HG02852 (cell line): Measurements from ENCODE around the gene ITGAV.

Experiments
- ATAC-seq: cut with Tn5 transposase; IDR thresholded peaks from one replicate; pipeline ENCODE4 v1.9.1; 2021; ENCODE audit warnings: mild to moderate bottlenecking, moderate library complexity; ENCODE audit not compliant: unreplicated experiment

Gene ITGAV

GRCh38 chr2:186716004-186716403, 126.1 kb downstream of the ITGAV start:
- ATAC-seq = no peak

DNA sequence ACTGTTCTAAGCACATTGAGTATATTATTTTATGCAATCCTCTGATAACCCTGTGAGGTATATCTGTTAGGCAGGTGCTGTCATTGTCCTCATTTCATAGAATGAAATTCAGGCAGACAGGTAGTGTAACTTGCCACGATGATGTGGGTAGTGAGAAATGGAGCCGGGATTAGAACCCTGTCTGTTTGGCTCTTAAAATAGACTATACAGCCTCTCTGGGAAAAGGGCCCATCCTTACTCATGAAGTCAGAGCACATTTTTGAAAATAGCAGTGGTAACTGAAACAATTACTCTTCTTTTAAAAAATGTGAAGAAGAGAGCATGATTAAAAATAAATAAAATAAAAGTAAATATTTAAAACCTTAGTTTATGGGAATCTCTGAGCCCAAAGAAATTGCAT, 127.0 kb downstream of the ITGAV start:
- ATAC-seq = no peak

DNA sequence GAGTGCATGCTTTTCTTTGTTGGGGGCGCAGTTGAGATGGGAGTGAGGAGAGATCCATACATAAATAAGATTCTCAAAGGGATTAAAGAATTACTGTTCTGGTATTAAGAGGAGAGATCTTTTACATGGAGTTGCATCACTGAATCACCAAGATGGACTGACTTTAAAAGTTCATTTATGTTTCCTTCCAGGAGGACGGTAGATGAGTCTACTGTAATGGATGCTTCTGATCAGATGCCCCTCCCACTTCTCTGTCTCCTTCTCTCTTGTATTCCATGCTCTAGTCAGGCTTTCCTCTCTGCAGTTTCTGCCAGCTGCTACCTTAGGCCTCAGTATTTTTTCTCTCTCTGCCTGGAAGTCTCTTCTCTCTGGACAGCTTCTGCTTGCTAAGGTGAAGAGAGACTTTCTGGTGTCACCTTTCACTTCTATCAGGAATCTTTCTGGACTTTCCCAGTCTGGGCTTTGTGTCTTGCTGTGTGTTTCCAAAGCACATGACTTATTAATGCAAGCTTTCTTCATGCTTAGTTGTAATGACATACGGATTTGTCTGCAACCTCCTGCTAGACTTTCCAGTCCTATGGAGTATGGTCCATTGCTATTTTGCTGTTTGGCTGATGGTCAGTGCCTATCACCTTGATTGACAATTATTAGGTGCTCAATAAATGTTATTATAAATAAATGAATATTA, 127.6 kb downstream of the ITGAV start:
- no peak for ATAC-seq

DNA sequence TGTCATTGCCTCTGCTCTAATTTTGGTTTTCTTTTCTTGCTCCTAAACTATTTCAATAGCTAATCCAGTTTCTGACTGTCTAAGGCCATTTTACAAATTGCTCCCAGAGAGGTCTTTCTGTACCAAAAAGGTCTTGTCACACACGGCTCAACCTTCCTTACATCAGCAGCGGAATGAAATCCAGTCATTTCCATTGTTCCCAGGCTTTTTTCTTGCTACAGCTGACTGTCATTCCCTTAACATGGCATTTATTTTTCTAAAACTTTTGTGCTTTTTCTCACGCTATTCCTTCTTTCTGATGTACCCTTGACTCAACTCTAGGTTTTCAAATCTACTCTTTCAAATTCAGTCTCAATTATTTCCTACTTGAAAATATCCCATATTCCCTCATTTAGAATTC, 128.3 kb downstream of the ITGAV start:
- no peak for ATAC-seq

- ATAC-seq = no peak
Measured at GRCh38 chr2:186718903-186719302, 129.0 kb downstream of the ITGAV start.

GRCh38 chr2:186721956-186722355, 132.1 kb downstream of the ITGAV start:
- no peak for ATAC-seq

DNA sequence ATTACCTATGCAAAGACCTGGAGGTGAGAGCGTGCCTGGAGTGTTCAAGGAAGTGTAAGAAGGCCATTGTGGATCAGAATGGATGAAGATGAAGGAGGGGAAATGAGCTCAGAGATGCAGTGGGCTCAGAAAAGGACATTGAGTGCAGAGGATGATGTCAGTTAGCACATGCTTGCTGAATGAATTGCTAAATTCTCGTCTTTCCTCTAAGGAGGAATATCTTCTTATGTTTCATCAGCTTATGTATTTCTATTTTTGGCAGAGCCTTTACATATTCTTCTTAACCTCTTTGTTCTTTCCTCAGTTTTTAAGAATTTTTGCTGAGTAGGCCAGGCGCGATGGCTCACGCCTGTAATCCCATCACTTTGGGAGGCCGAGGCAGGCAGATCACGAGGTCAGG, 134.9 kb downstream of the ITGAV start:
- ATAC-seq = no peak

GRCh38 chr2:186725783-186726182, 135.9 kb downstream of the ITGAV start:
- ATAC-seq = no peak

GRCh38 chr2:186726938-186727337, 137.1 kb downstream of the ITGAV start:
- ATAC-seq = no peak

DNA sequence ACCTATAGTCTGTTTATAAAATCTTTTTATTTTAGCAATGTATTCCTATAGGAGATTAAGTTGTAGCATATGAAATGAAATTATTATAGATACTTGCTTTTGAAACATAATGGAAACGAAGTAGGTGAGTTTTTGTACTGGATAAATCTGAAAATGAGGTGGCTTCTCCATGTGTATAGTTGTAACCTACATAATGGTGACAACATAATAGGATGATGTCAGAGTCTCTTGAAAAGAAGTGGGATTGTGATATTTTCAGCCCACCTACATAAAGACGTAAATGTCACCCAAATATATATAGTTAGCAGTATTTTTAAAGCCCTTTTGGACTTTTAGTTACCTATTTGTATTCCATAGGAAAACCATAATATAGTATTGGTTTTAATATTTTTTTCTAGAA, 138.8 kb downstream of the ITGAV start:
- no peak for ATAC-seq
